OCI-LY7 (cell line): ENCODE measurements around the gene WDFY4.

ENCODE experiments used
- CTCF ChIP-seq: fragments of 200-600 bp; sonication (generic); conservative IDR thresholded peaks from 2 replicates; pipeline ENCODE4 v1.5.1; 2014; ENCODE audit warnings: mild to moderate bottlenecking, antibody characterized with exemption, low read length, moderate library complexity, mixed read lengths
- EZH2phosphoT487 ChIP-seq: fragments of 200-600 bp; sonication (generic); IDR thresholded peaks from 2 replicates; pipeline ENCODE4 v1.6.1; 2018; ENCODE audit warnings: low read depth, borderline replicate concordance, mild to moderate bottlenecking, mixed run types, antibody characterized with exemption, low read length, moderate library complexity, mixed read lengths

GRCh38 chr10:48798481-48799254, 114.0 kb downstream of the WDFY4 start:
- TF ChIP-seq CTCF (no peak), EZH2phosphoT487 (no peak)
